ENCODE results near the gene FCN3. TPM values are rescaled to one million over a fixed set of nuclear protein-coding genes. Genes with fewer than 3 reads are reported as not detected.

FCN3 gene
- total and polyA plus RNA-seq, 2 of the 4 experiments (the other 2 are of a cell fraction) = not detected

GRCh38 chr1:27377760-27378495, 3.3 kb upstream of the FCN3 start:
- TF ChIP-seq ELK1 (IDR thresholded peaks at IDR 0.05; ENCODE audit: borderline replicate concordance, low read depth, low read length) (no peak), MAZ (IDR thresholded peaks at IDR 0.05; ENCODE audit: borderline replicate concordance, low read depth, low read length) (no peak), RFX5 (IDR thresholded peaks at IDR 0.05; ENCODE audit: low read depth, low read length) (no peak), MAFK (IDR thresholded peaks at IDR 0.05; ENCODE audit: low read depth, low read length) (no peak), POLR2A (IDR thresholded peaks at IDR 0.05; ENCODE audit: low read depth, low read length) (no peak), SMC3 (IDR thresholded peaks at IDR 0.05; ENCODE audit: low read depth, low read length) (no peak), BHLHE40 (IDR thresholded peaks at IDR 0.05; ENCODE audit: low read depth, low read length) (no peak), FOS (IDR thresholded peaks at IDR 0.05; ENCODE audit: low read depth, low read length) (no peak), RCOR1 (IDR thresholded peaks at IDR 0.05; ENCODE audit: insufficient replicate concordance, low read length) (no peak), CHD1 (IDR thresholded peaks at IDR 0.05; ENCODE audit: low read depth, low read length) (no peak), CEBPB (IDR thresholded peaks at IDR 0.05; ENCODE audit: low read depth, low read length) (no peak), RAD21 (IDR thresholded peaks at IDR 0.05; ENCODE audit: low read length) (no peak), NFE2L2 (IDR thresholded peaks at IDR 0.05; ENCODE audit: low read depth, low read length) (no peak), USF2 (IDR thresholded peaks at IDR 0.05; ENCODE audit: low read depth, low read length) (no peak), CTCF (conservative IDR thresholded peaks at IDR 0.05; ENCODE audit: low read depth, low read length) (no peak), MXI1 (IDR thresholded peaks at IDR 0.05; ENCODE audit: borderline replicate concordance, low read depth, low read length) (no peak)
- Histone ChIP-seq H2BK15ac (ENCODE audit: low read depth, low read length) (no peak overlapping the region), H2BK20ac (ENCODE audit: low read depth, low read length) (no peak overlapping the region), H3K27me3 (ENCODE audit: control insufficient read depth, insufficient read depth, low read length) (peaks cover 37% of the 10 kb centered on the region), H2AK5ac (ENCODE audit: low read depth, low read length) (no peak overlapping the region), H3K27ac (ENCODE audit: insufficient read depth, low read length) (no peak overlapping the region), H4K8ac (ENCODE audit: low read depth in 2 of 2, low read length in 2 of 2) (no peak overlapping the region), H2BK5ac (ENCODE audit: low read depth, low read length, poor library complexity, severe bottlenecking) (no peak overlapping the region), H3K79me1 (ENCODE audit: low read depth in 1 of 2, low read length in 2 of 2) (no peaks in the 10 kb centered on the region), H4K20me1 (ENCODE audit: insufficient read depth, low read length) (no peaks in the 10 kb centered on the region; the same call in 1 of the 2 replicates), H3K23ac (ENCODE audit: low read depth, low read length) (no peak overlapping the region), H3K14ac (replicated peaks; ENCODE audit: low read depth, low read length) (no peak overlapping the region), H4K91ac (ENCODE audit: insufficient read depth, low read depth, low read length) (no peak overlapping the region), H3K36me3 (ENCODE audit: control insufficient read depth, insufficient read depth, low read length) (no peaks in the 10 kb centered on the region), H3K9me1 (ENCODE audit: insufficient read depth, low read length) (no peaks in the 10 kb centered on the region), H3K9me3 (ENCODE audit: control insufficient read depth, insufficient read depth, low read length) (no peaks in the 10 kb centered on the region), H3K9ac (ENCODE audit: low read depth, low read length) (no peak overlapping the region), H4K5ac (ENCODE audit: low read depth, low read length) (no peak overlapping the region), H3K4me2 (ENCODE audit: low read depth, low read length) (no peak overlapping the region), H2BK120ac (ENCODE audit: low read depth, low read length) (no peak overlapping the region), H3K18ac (ENCODE audit: low read depth, low read length) (no peak overlapping the region), H3K56ac (ENCODE audit: extremely low read depth, insufficient read depth, low read length) (no peak overlapping the region), H2AFZ (replicated peaks; ENCODE audit: low read length, poor library complexity) (no peak overlapping the region), H3K4me1 (ENCODE audit: control insufficient read depth, insufficient read depth, low read length) (no peaks in the 10 kb centered on the region), H3K4ac (ENCODE audit: low read depth, low read length) (no peak overlapping the region), H3K4me3 (ENCODE audit: insufficient read depth, low read depth, low read length) (no peak overlapping the region), H2AK9ac (replicated peaks; ENCODE audit: low read depth, low read length, poor library complexity) (no peak overlapping the region)
- no TSS peak for BruUV-seq (replicated peaks)
- ATAC-seq (ENCODE audit: low read depth) = no peak
- ChIA-PET CTCF (interaction anchor here (0.6 to 1.3 kb wide), 2 partner anchors 11 to 76 kb away, joined by 3 read pairs; partner anchors contain the start of gene MAP3K6), POLR2A (ENCODE audit: unreplicated experiment) (no interaction called here)
- dilution Hi-C loops (cut with HindIII; ENCODE audit: low sequenced_read_pairs, unreplicated experiment) = no loop called here
- no CpG with 5 or more reads among the region's 12 CpGs for WGBS, 2 experiments (ENCODE audit: extremely low coverage in 2 of 2, insufficient read length in 1 of 2)
- in situ Hi-C loops (cut with MboI; ENCODE audit: low sequenced_read_pairs) = no loop called here
- no peak for DNase-seq
- intact Hi-C loops (cut with micrococcal nuclease) = no loop called here
